ENCODE data around the gene PHLDA2. TPM values are rescaled to one million over a fixed set of nuclear protein-coding genes. Genes with fewer than 3 reads are reported as not detected.

PHLDA2 gene
- total RNA-seq, 4 donors from 2014 or later: 4.1 to 6.4 (median 4.9) TPM; not detected in 1

DNA sequence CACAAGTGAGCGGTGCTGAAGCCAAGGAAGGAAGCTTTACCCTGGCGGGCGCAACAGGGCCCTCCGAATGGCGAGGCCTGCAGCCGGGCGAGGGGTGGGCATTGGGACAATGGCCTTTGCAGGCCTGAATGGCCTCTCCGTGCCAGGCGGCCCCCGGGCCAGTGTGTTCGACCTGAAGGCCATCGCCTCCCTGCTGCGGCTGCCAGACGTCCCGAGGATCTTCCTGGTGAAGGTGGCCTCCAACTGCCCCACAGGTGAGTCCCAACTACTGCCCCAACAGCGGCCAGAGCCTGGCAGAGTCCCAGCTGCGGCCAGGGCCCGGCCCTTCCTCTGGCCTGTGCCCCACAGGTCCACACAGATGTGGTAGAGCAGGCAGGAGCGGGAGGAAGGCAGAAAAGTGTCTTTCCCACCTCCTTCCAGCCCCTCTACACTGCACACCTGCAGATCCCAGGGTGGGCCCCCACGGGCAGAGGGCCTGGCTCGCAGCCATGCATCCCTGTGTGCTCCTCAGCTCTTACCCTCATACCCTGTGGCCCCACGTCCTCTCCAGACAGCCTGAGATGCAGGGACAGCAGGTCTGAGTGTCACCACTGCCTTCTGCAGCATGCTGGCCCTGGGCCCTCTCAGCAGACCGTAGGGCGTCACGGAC, 11.3 kb downstream of the PHLDA2 start:
- Histone ChIP-seq H3K27me3 (no peaks in the 10 kb centered on the region), H3K9me3 (no peaks in the 10 kb centered on the region), H3K4me3 (no peak overlapping the region), H3K4me1 (peaks cover 4 to 13% (median 8%) of the 10 kb centered on the region in 4 donors), H3K36me3 (peaks cover 0 to 11% (median 0%) of the 10 kb centered on the region in 3 donors), H3K27ac (no peak overlapping the region)
- no peak for TF ChIP-seq POLR2A (IDR thresholded peaks at IDR 0.05)
- TF ChIP-seq, protein P1, sequence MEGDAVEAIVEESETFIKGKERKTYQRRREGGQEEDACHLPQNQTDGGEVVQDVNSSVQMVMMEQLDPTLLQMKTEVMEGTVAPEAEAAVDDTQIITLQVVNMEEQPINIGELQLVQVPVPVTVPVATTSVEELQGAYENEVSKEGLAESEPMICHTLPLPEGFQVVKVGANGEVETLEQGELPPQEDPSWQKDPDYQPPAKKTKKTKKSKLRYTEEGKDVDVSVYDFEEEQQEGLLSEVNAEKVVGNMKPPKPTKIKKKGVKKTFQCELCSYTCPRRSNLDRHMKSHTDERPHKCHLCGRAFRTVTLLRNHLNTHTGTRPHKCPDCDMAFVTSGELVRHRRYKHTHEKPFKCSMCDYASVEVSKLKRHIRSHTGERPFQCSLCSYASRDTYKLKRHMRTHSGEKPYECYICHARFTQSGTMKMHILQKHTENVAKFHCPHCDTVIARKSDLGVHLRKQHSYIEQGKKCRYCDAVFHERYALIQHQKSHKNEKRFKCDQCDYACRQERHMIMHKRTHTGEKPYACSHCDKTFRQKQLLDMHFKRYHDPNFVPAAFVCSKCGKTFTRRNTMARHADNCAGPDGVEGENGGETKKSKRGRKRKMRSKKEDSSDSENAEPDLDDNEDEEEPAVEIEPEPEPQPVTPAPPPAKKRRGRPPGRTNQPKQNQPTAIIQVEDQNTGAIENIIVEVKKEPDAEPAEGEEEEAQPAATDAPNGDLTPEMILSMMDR (IDR thresholded peaks at IDR 0.05): no peak
- DNase-seq: no peak

DNA sequence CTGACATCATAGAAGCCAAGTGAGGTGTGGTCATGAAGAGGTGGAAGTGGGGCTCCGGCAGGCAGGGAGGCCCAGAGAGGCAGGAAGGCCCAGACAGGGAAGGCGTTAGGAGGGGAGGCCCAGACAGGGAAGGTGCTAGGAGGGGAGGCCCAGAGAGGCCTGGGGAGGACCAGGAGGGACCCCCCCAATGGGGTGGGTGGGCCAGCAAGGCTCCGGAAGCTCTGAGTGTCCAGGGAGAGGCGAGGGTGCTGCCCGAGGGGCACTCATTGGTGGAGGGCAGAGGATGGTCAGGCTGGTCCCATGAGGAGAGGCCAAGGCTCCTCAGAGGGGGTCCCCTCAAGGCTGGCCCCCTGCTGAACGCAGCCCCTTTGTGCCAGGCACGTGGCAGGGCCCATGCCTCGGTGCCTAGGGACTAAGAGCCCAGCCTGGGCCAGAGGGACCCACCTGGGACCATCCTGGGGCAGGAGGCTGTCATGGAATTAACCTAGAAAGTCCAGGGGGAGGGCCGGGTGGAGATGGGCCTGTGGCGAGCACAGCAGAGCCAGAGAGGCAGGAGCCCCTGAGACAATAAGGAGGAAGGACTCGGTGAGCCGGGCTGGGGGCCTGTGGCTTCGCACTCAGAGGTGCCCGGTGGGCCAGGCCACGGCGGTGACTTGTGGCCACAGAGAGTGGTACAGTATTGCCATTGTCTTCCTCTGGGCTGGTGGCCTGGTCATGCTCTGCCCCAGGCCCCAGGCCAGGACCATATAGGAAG, 12.2 kb downstream of the PHLDA2 start:
- TF ChIP-seq, protein P1 (IDR thresholded peaks at IDR 0.05): no peak
- no peak for TF ChIP-seq POLR2A (IDR thresholded peaks at IDR 0.05)
- Histone ChIP-seq H3K27ac (no peak overlapping the region), H3K4me3 (no peak overlapping the region), H3K36me3 (peaks cover 0 to 11% (median 0%) of the 10 kb centered on the region in 3 donors), H3K27me3 (no peaks in the 10 kb centered on the region), H3K4me1 (peaks cover 4 to 20% (median 12%) of the 10 kb centered on the region in 4 donors), H3K9me3 (no peaks in the 10 kb centered on the region)
- DNase-seq: no peak

DNA sequence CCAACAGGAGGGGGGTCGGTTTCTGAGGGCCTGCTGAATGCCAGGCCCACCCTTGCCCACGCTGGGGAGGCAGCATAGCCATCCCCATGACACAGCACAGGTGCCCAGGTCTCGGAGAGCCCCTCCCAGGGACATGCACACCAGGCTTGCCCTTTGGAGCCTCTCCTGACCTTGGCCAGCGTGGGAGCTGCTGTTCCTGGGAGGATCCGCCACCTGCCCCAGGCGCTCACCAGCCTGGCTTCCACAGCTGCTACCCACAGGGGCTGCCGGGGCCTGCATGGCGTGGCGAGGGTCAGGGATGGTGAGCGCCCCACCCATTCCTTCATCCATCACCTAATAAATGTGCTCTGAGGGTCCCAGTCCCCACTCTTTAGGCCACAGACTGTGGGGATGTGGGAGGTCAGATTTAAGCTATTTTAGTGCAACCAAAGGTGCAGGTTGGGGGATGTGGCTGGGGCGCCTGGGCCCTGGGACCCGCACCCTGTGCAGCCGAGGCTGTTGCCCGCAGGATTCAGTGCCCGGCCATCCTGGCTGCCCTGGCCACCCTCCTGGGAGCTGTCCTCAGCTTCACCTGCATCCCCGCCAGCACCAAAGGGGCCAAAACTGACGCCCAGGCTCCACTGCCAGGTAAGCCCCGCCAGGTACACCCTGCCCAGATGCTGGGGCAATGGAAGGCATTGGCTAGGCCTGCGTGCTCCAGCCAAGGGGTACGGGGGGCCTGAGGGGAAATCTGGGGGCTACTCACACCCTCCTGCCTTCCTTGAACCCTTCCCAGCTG, 12.9 kb downstream of the PHLDA2 start:
- Histone ChIP-seq H3K36me3 (peaks cover 0 to 11% (median 0%) of the 10 kb centered on the region in 3 donors), H3K27ac (no peak overlapping the region), H3K9me3 (no peaks in the 10 kb centered on the region), H3K4me1 (peaks cover 4 to 28% (median 13%) of the 10 kb centered on the region in 4 donors), H3K4me3 (no peak overlapping the region), H3K27me3 (no peaks in the 10 kb centered on the region)
- TF ChIP-seq, protein P1 (IDR thresholded peaks at IDR 0.05): no peak
- TF ChIP-seq POLR2A (IDR thresholded peaks at IDR 0.05): no peak
- no peak for DNase-seq

GRCh38 chr11:2915473-2915872, 13.7 kb downstream of the PHLDA2 start:
- Histone ChIP-seq H3K4me3 (no peak overlapping the region), H3K27me3 (no peaks in the 10 kb centered on the region), H3K4me1 (peaks cover 4 to 36% (median 14%) of the 10 kb centered on the region in 4 donors), H3K9me3 (no peaks in the 10 kb centered on the region), H3K36me3 (peaks cover 0 to 13% (median 0%) of the 10 kb centered on the region in 3 donors), H3K27ac (no peak overlapping the region)
- no peak for DNase-seq
- TF ChIP-seq, protein P1 (IDR thresholded peaks at IDR 0.05): no peak
- no peak for TF ChIP-seq POLR2A (IDR thresholded peaks at IDR 0.05)

- DNase-seq: no peak
- TF ChIP-seq POLR2A (IDR thresholded peaks at IDR 0.05): no peak
- TF ChIP-seq, protein P1 (IDR thresholded peaks at IDR 0.05): no peak
- no peaks in the 10 kb centered on the region for H3K9me3 ChIP-seq
- H3K27ac ChIP-seq: no peak overlapping the region
- H3K27me3 ChIP-seq: no peaks in the 10 kb centered on the region
- H3K36me3 ChIP-seq: peaks cover 0 to 20% (median 0%) of the 10 kb centered on the region in 3 donors
- no peak overlapping the region for H3K4me3 ChIP-seq
- peaks cover 4 to 41% (median 14%) of the 10 kb centered on the region in 4 donors for H3K4me1 ChIP-seq
Observed at GRCh38 chr11:2914455-2915195, 14.6 kb downstream of the PHLDA2 start.

All from Peyer's patch (tissue), 4 donors.